H1 (cell line): ENCODE results near the gene MBD3L2B. TPM values are rescaled to one million over a fixed set of nuclear protein-coding genes. Genes with fewer than 3 reads are reported as not detected.

Experiments used
- CTCF ChIA-PET: fragments of 300-600 bp; sonication (Branson Sonifier 250); formaldehyde crosslinking; loops from one replicate; lab custom pipeline; 2021; ENCODE audit not compliant: partially characterized antibody; lab: Charles Lee
- POLR2A ChIA-PET: fragments of 300-600 bp; sonication (Branson Sonifier 250); formaldehyde crosslinking; loops from one replicate; lab custom pipeline; 2021; ENCODE audit warnings: inconsistent platforms; ENCODE audit not compliant: partially characterized antibody; lab: Charles Lee
- DNase-seq, 2 experiments: peaks; one replicate each; pipeline versions ENCODE4 v3.0.0 to v3.0.0-alpha.2; 2010 to 2022; ENCODE audit warnings: low spot score in 2 of 2, low read depth in 1 of 2, mixed read lengths in 1 of 2
- FAIRE-seq: peaks from 2 replicates; lab custom pipeline; 2011; peaks lifted over from hg19 to GRCh38; lab: Jason Lieb, UNC
- H2AFZ ChIP-seq: 2 replicates; pipeline ENCODE4 v1.8.1; 2012; ENCODE audit warnings: low read length, inconsistent platforms
- H2AK5ac ChIP-seq: 2 replicates; pipeline ENCODE4 v1.6.1; 2013; ENCODE audit warnings: low read depth, low read length
- H2BK120ac ChIP-seq: replicated peaks from 2 replicates; pipeline ENCODE3; 2013; ENCODE audit warnings: low read depth, low read length, inconsistent platforms
- H2BK12ac ChIP-seq: 2 replicates; pipeline ENCODE4 v1.6.1; 2013; ENCODE audit warnings: low read depth, low read length
- H2BK15ac ChIP-seq: 2 replicates; pipeline ENCODE4 v1.6.1; 2013; ENCODE audit warnings: low read length
- H2BK20ac ChIP-seq: 2 replicates; pipeline ENCODE4 v1.6.1; 2013; ENCODE audit warnings: low read length
- H2BK5ac ChIP-seq: 2 replicates; pipeline ENCODE4 v1.6.1; 2013; ENCODE audit warnings: low read depth, low read length
- H3K14ac ChIP-seq: 2 replicates; pipeline ENCODE4 v1.6.1; 2013; ENCODE audit warnings: inconsistent platforms; ENCODE audit not compliant: insufficient read length
- H3K18ac ChIP-seq: 2 replicates; pipeline ENCODE4 v1.6.1; 2013; ENCODE audit warnings: low read length; ENCODE audit errors: extremely low read depth
- H3K23ac ChIP-seq: 2 replicates; pipeline ENCODE4 v1.6.1; 2013; ENCODE audit warnings: inconsistent platforms; ENCODE audit not compliant: insufficient read length
- H3K23me2 ChIP-seq: 2 replicates; pipeline ENCODE4 v1.6.1; 2013; ENCODE audit warnings: low read depth, low read length
- H3K27ac ChIP-seq: 2 replicates; pipeline ENCODE4 v1.6.1; 2011; ENCODE audit warnings: low read depth, low read length, inconsistent platforms
- H3K27me3 ChIP-seq, 4 experiments: replicated peaks in 1 of 4; 1 replicate in 1 of 4; 2 replicates in 3 of 4; pipeline versions ENCODE4 v1.6.1 to v1.8.1; 2011 to 2013; ENCODE audit warnings: low read length in 3 of 4, mild to moderate bottlenecking in 3 of 4, inconsistent platforms in 2 of 4, mixed read lengths in 2 of 4, moderate library complexity in 1 of 4; ENCODE audit not compliant: control insufficient read depth in 3 of 4, insufficient read depth in 3 of 4; ENCODE audit errors: extremely low read depth in 1 of 4
- H3K36me3 ChIP-seq, 4 experiments: 2 replicates each; pipeline versions ENCODE4 v1.6.1 to v1.8.1; 2011 to 2013; ENCODE audit warnings: mild to moderate bottlenecking in 4 of 4, low read length in 3 of 4, moderate library complexity in 2 of 4, control low read depth in 1 of 4, inconsistent platforms in 1 of 4; ENCODE audit not compliant: insufficient read depth in 4 of 4, control insufficient read depth in 2 of 4
- H3K4ac ChIP-seq: replicated peaks from 2 replicates; pipeline ENCODE3; 2013; ENCODE audit warnings: low read length, low read depth, mixed read lengths, inconsistent platforms; ENCODE audit not compliant: insufficient read length
- H3K4me1 ChIP-seq, 4 experiments: replicated peaks in 1 of 4; 1 replicate in 1 of 4; 2 replicates in 3 of 4; pipeline versions ENCODE4 v1.6.1 to v1.8.1; 2011 to 2013; ENCODE audit warnings: low read length in 3 of 4, inconsistent platforms in 2 of 4, mixed read lengths in 1 of 4; ENCODE audit not compliant: insufficient read depth in 4 of 4, control insufficient read depth in 3 of 4
- H3K4me2 ChIP-seq, 2 experiments: 2 replicates each; pipeline versions ENCODE4 v1.6.1 to v1.8.1; 2011 to 2013; ENCODE audit warnings: low read depth in 2 of 2, low read length in 2 of 2, control low read depth in 1 of 2, inconsistent platforms in 1 of 2, mild to moderate bottlenecking in 1 of 2; ENCODE audit not compliant: insufficient read depth in 1 of 2
- H3K4me3 ChIP-seq, 4 experiments: fragments of 200-600, 300-600 bp in 1 of 4; sonication (generic), shearing (Covaris generic), sonication (Bioruptor Twin) in 1 of 4; 2 replicates each; pipeline versions ENCODE4 v1.5.1 to v1.8.1; 2011 to 2016; ENCODE audit warnings: low read length in 4 of 4, low read depth in 3 of 4, control low read depth in 2 of 4, inconsistent platforms in 2 of 4, mild to moderate bottlenecking in 2 of 4, mixed read lengths in 1 of 4, moderate library complexity in 1 of 4; ENCODE audit not compliant: insufficient read depth in 2 of 4; ENCODE audit errors: extremely low read depth in 1 of 4
- H3K56ac ChIP-seq: replicated peaks from 2 replicates; pipeline ENCODE3; 2013; ENCODE audit warnings: low read depth, mild to moderate bottlenecking, mixed read lengths, low read length, inconsistent platforms; ENCODE audit not compliant: insufficient read length
- H3K79me1 ChIP-seq: 2 replicates; pipeline ENCODE4 v1.6.1; 2013; ENCODE audit warnings: low read depth, low read length, control low read depth
- H3K79me2 ChIP-seq, 2 experiments: 2 replicates each; pipeline versions ENCODE4 v1.6.1 to v1.8.1; 2012 to 2013; ENCODE audit warnings: low read length in 2 of 2, mild to moderate bottlenecking in 2 of 2, inconsistent platforms in 1 of 2; ENCODE audit not compliant: insufficient read depth in 2 of 2, control insufficient read depth in 1 of 2
- H3K9ac ChIP-seq, 4 experiments: replicated peaks in 1 of 4; 1 replicate in 1 of 4; 2 replicates in 3 of 4; pipeline versions ENCODE4 v1.6.1 to v1.8.1; 2011 to 2013; ENCODE audit warnings: low read depth in 3 of 4, low read length in 3 of 4, control low read depth in 2 of 4, mild to moderate bottlenecking in 2 of 4, moderate library complexity in 2 of 4, inconsistent platforms in 1 of 4; ENCODE audit errors: extremely low read depth in 1 of 4
- H3K9me3 ChIP-seq, 2 experiments: 2 replicates each; pipeline versions ENCODE4 v1.6.1 to v1.8.1; 2012 to 2013; ENCODE audit warnings: mild to moderate bottlenecking in 2 of 2, moderate library complexity in 2 of 2, control low read depth in 1 of 2, inconsistent platforms in 1 of 2, low read depth in 1 of 2, low read length in 1 of 2, mixed read lengths in 1 of 2; ENCODE audit not compliant: insufficient read depth in 2 of 2
- H4K20me1 ChIP-seq, 2 experiments: replicated peaks in 1 of 2; 2 replicates each; pipeline versions ENCODE3 to v1.8.1; 2011 to 2013; ENCODE audit warnings: inconsistent platforms in 2 of 2, low read length in 2 of 2, mild to moderate bottlenecking in 1 of 2; ENCODE audit not compliant: insufficient read depth in 2 of 2, control insufficient read depth in 1 of 2
- H4K5ac ChIP-seq: 2 replicates; pipeline ENCODE4 v1.6.1; 2013; ENCODE audit warnings: low read length, low read depth, mixed read lengths, inconsistent platforms; ENCODE audit not compliant: insufficient read length
- H4K8ac ChIP-seq: 2 replicates; pipeline ENCODE4 v1.8.0; 2013; ENCODE audit warnings: mild to moderate bottlenecking, moderate library complexity, low read length, inconsistent platforms; ENCODE audit not compliant: insufficient read depth; ENCODE audit errors: extremely low read depth
- H4K91ac ChIP-seq: replicated peaks from 2 replicates; pipeline ENCODE3; 2013; ENCODE audit warnings: low read length, mixed read lengths, inconsistent platforms; ENCODE audit not compliant: insufficient read length
- BACH1 ChIP-seq: IDR thresholded peaks from 2 replicates; pipeline ENCODE4 v1.6.1; 2012; ENCODE audit warnings: low read length, improper control_type of control experiment
- MAFK ChIP-seq: IDR thresholded peaks from 2 replicates; pipeline ENCODE4 v1.6.1; 2012; ENCODE audit warnings: low read depth, mild to moderate bottlenecking, improper control_type of control experiment, low read length
- WGBS, 2 experiments: shearing (Covaris generic) in 1 of 2; methylation state at CpG; one replicate each; pipeline versions ENCODE4 v1.1.6 to v1.1.7; 2013 to 2015; ENCODE audit warnings: low lambda C conversion rate in 2 of 2, mixed read lengths in 2 of 2, inconsistent platforms in 1 of 2, low coverage in 1 of 2, missing lambda C conversion rate in 1 of 2; ENCODE audit not compliant: insufficient replicate concordance in 2 of 2, insufficient coverage in 1 of 2, insufficient read length in 1 of 2; ENCODE audit errors: extremely low coverage in 1 of 2, missing lambda C conversion rate in 1 of 2; 5-methylcytosine and 5-hydroxymethylcytosine counted together
- polyA plus RNA-seq, 7 experiments: library from polyadenylated mRNA; depleted of rRNA in 3 of 7; stranded (reverse) in 5 of 7; unstranded in 2 of 7; fragments of >200 nt in 5 of 7; fragments of 200-250 nt in 2 of 7; gene quantifications; 1 replicate in 5 of 7; 2 replicates in 1 of 7; 4 replicates in 1 of 7; pipeline versions ENCODE4 v1.2.1 to v1.2.3, GENCODE V29; 2011 to 2013; ENCODE audit warnings: missing spikeins in 2 of 7, mixed read lengths in 2 of 7
- total RNA-seq: library from RNA; stranded (reverse); fragmentation: NEBNext Ultra II Directional; extraction: Animal tissue kit (Norgen Biotek cat#: 25700); gene quantifications from 2 replicates; pipeline ENCODE4 v1.2.1, GENCODE V29; 2021

MBD3L2B gene
- total and polyA plus RNA-seq, 2 of the 8 experiments (the other 6 are each of a cell fraction or from before 2014, with no cell fraction given) = not detected

- TF ChIP-seq MAFK = no peak
- TF ChIP-seq BACH1 = no peak
- Histone ChIP-seq H2BK15ac (no peak overlapping the region), H3K79me1 (no peaks in the 10 kb centered on the region), H2BK5ac (no peak overlapping the region), H4K8ac (no peak overlapping the region), H3K36me3 (no peaks in the 10 kb centered on the region; a peak in 2 of 8 replicates), H4K20me1 (peaks cover 0 to 4% of the 10 kb centered on the region in 2 experiments), H3K4ac (no peak overlapping the region), H3K9ac (no peak overlapping the region), H2AK5ac (no peak overlapping the region), H3K4me1 (no peaks in the 10 kb centered on the region), H2BK120ac (no peak overlapping the region), H2BK12ac (no peak overlapping the region), H3K27ac (no peak overlapping the region), H3K79me2 (no peaks in the 10 kb centered on the region), H3K4me3 (no peak overlapping the region), H3K9me3 (peaks cover 50 to 82% of the 10 kb centered on the region in 2 experiments), H2AFZ (no peak overlapping the region), H3K27me3 (no peaks in the 10 kb centered on the region), H3K56ac (no peak overlapping the region), H4K5ac (no peak overlapping the region), H4K91ac (no peak overlapping the region), H3K4me2 (no peak overlapping the region), H3K23me2 (peaks cover 8% of the 10 kb centered on the region; the same call in 1 of the 2 replicates), H3K23ac (no peak overlapping the region), H2BK20ac (no peak overlapping the region), H3K14ac (no peak overlapping the region), H3K18ac (no peak overlapping the region)
- 69% methylated on average over 4 of the region's 4 CpGs; no CpG with 5 or more reads in 1 of the 2 experiments for WGBS, 2 experiments
- ChIA-PET POLR2A (no interaction called here), CTCF (no interaction called here)
- DNase-seq (no peak), FAIRE-seq (no peak)
Measured at GRCh38 chr19:6996810-6997209, 24.4 kb downstream of the MBD3L2B start.
